Activated T-cell treated with anti-CD3 and anti-CD28 coated beads, Interleukin-2, amount 50 U/mL, for 24 hours (primary cell): ENCODE results near the gene PRR33.

Experiments used
- DNase-seq: peaks from one replicate; pipeline ENCODE4 v3.0.0-alpha.2; 2020
- H3K27ac Mint-ChIP-seq: 2 replicates; pipeline ENCODE4 v1.8.0; 2020; ENCODE audit warnings: mild to moderate bottlenecking, mixed read lengths
- H3K27me3 Mint-ChIP-seq: 2 replicates; pipeline ENCODE4 v1.8.0; 2020; ENCODE audit warnings: mixed read lengths
- H3K36me3 Mint-ChIP-seq: 2 replicates; pipeline ENCODE4 v1.8.0; 2020; ENCODE audit warnings: low read depth, mixed read lengths
- H3K4me1 Mint-ChIP-seq: 2 replicates; pipeline ENCODE4 v1.8.0; 2020; ENCODE audit warnings: low read depth, mixed read lengths
- H3K4me3 Mint-ChIP-seq: 2 replicates; pipeline ENCODE4 v1.8.0; 2020; ENCODE audit warnings: mild to moderate bottlenecking, moderate library complexity, mixed read lengths
- H3K9me3 Mint-ChIP-seq: 2 replicates; pipeline ENCODE4 v1.8.0; 2020; ENCODE audit warnings: mixed read lengths

Gene PRR33

GRCh38 chr11:1931341-1932104, 39.8 kb upstream of the PRR33 start:
- Mint-ChIP-seq H3K36me3 (no peaks in the 10 kb centered on the region), H3K27me3 (no peaks in the 10 kb centered on the region), H3K4me3 (no peak overlapping the region), H3K9me3 (no peaks in the 10 kb centered on the region), H3K27ac (no peak overlapping the region), H3K4me1 (peaks cover 5% of the 10 kb centered on the region)
- no peak for DNase-seq

- Mint-ChIP-seq H3K36me3 (no peaks in the 10 kb centered on the region), H3K27me3 (no peaks in the 10 kb centered on the region), H3K9me3 (no peaks in the 10 kb centered on the region), H3K4me3 (no peak overlapping the region), H3K4me1 (peaks cover 5% of the 10 kb centered on the region), H3K27ac (no peak overlapping the region)
- no peak for DNase-seq
Observed at GRCh38 chr11:1930462-1930830, 38.8 kb upstream of the PRR33 start.

- Mint-ChIP-seq H3K27me3 (no peaks in the 10 kb centered on the region), H3K9me3 (no peaks in the 10 kb centered on the region), H3K4me1 (peaks cover 5% of the 10 kb centered on the region), H3K36me3 (no peaks in the 10 kb centered on the region), H3K4me3 (no peak overlapping the region), H3K27ac (no peak overlapping the region)
- no peak for DNase-seq
Observed at GRCh38 chr11:1929621-1930461, 38.1 kb upstream of the PRR33 start.

- no peak overlapping the region for H3K4me3 Mint-ChIP-seq
- no peak for DNase-seq
- no peaks in the 10 kb centered on the region for H3K36me3 Mint-ChIP-seq
- H3K9me3 Mint-ChIP-seq: no peaks in the 10 kb centered on the region
- no peaks in the 10 kb centered on the region for H3K27me3 Mint-ChIP-seq
- H3K27ac Mint-ChIP-seq: no peak overlapping the region
- peaks cover 5% of the 10 kb centered on the region for H3K4me1 Mint-ChIP-seq
Observed at GRCh38 chr11:1928891-1929541, 37.3 kb upstream of the PRR33 start.

- DNase-seq: no peak
- H3K9me3 Mint-ChIP-seq: no peaks in the 10 kb centered on the region
- no peak overlapping the region for H3K27ac Mint-ChIP-seq
- no peaks in the 10 kb centered on the region for H3K36me3 Mint-ChIP-seq
- no peaks in the 10 kb centered on the region for H3K27me3 Mint-ChIP-seq
- H3K4me1 Mint-ChIP-seq: peaks cover 5% of the 10 kb centered on the region
- no peak overlapping the region for H3K4me3 Mint-ChIP-seq
Observed at GRCh38 chr11:1928470-1928890, 36.8 kb upstream of the PRR33 start.

- DNase-seq: no peak
- no peak overlapping the region for H3K27ac Mint-ChIP-seq
- no peak overlapping the region for H3K4me3 Mint-ChIP-seq
- peaks cover 5% of the 10 kb centered on the region for H3K4me1 Mint-ChIP-seq
- H3K36me3 Mint-ChIP-seq: no peaks in the 10 kb centered on the region
- no peaks in the 10 kb centered on the region for H3K9me3 Mint-ChIP-seq
- no peaks in the 10 kb centered on the region for H3K27me3 Mint-ChIP-seq
Observed at GRCh38 chr11:1927848-1928469, 36.3 kb upstream of the PRR33 start.

GRCh38 chr11:1927026-1927847, 35.5 kb upstream of the PRR33 start:
- peaks cover 5% of the 10 kb centered on the region for H3K4me1 Mint-ChIP-seq
- no peaks in the 10 kb centered on the region for H3K9me3 Mint-ChIP-seq
- DNase-seq: no peak
- H3K27me3 Mint-ChIP-seq: no peaks in the 10 kb centered on the region
- H3K27ac Mint-ChIP-seq: no peak overlapping the region
- no peaks in the 10 kb centered on the region for H3K36me3 Mint-ChIP-seq
- H3K4me3 Mint-ChIP-seq: no peak overlapping the region

- Mint-ChIP-seq H3K36me3 (no peaks in the 10 kb centered on the region), H3K27me3 (no peaks in the 10 kb centered on the region), H3K9me3 (no peaks in the 10 kb centered on the region), H3K4me3 (no peak overlapping the region), H3K27ac (no peak overlapping the region), H3K4me1 (peaks cover 5% of the 10 kb centered on the region)
- DNase-seq: no peak
Observed at GRCh38 chr11:1926156-1927025, 34.7 kb upstream of the PRR33 start.

- Mint-ChIP-seq H3K27ac (no peak overlapping the region), H3K9me3 (no peaks in the 10 kb centered on the region), H3K27me3 (no peaks in the 10 kb centered on the region), H3K36me3 (no peaks in the 10 kb centered on the region), H3K4me1 (peaks cover 5% of the 10 kb centered on the region), H3K4me3 (no peak overlapping the region)
- DNase-seq: no peak
Observed at GRCh38 chr11:1925373-1926155, 33.9 kb upstream of the PRR33 start.

- Mint-ChIP-seq H3K4me1 (peaks cover 2% of the 10 kb centered on the region), H3K9me3 (no peaks in the 10 kb centered on the region), H3K4me3 (no peak overlapping the region), H3K27me3 (no peaks in the 10 kb centered on the region), H3K27ac (no peak overlapping the region), H3K36me3 (no peaks in the 10 kb centered on the region)
- DNase-seq: no peak
Observed at GRCh38 chr11:1924646-1925372, 33.1 kb upstream of the PRR33 start.

- no peak for DNase-seq
- H3K27me3 Mint-ChIP-seq: no peaks in the 10 kb centered on the region
- no peak overlapping the region for H3K27ac Mint-ChIP-seq
- H3K9me3 Mint-ChIP-seq: no peaks in the 10 kb centered on the region
- H3K4me3 Mint-ChIP-seq: no peak overlapping the region
- no peaks in the 10 kb centered on the region for H3K36me3 Mint-ChIP-seq
- no peaks in the 10 kb centered on the region for H3K4me1 Mint-ChIP-seq
Observed at GRCh38 chr11:1924181-1924580, 32.5 kb upstream of the PRR33 start.

- peaks cover 2% of the 10 kb centered on the region for H3K4me1 Mint-ChIP-seq
- DNase-seq: no peak
- H3K9me3 Mint-ChIP-seq: no peaks in the 10 kb centered on the region
- H3K27ac Mint-ChIP-seq: no peak overlapping the region
- no peak overlapping the region for H3K4me3 Mint-ChIP-seq
- H3K27me3 Mint-ChIP-seq: no peaks in the 10 kb centered on the region
- no peaks in the 10 kb centered on the region for H3K36me3 Mint-ChIP-seq
Observed at GRCh38 chr11:1923201-1923956, 31.7 kb upstream of the PRR33 start.
